AG04449 (cell line): ENCODE data around the gene ZBTB9.

Source experiments
- CTCF ChIA-PET: fragments of 350-600 bp; formaldehyde crosslinking; extraction: SDS; loops from one replicate; lab custom pipeline; 2021; ENCODE audit warnings: antibody characterized with exemption; lab: Yijun Ruan, JAX
- POLR2A ChIA-PET: fragments of 400-600, 350-600 bp; formaldehyde crosslinking; extraction: SDS; loops from one replicate; lab custom pipeline; 2020; ENCODE audit warnings: antibody characterized with exemption, inconsistent platforms; lab: Yijun Ruan, JAX
- DNase-seq: peaks from one replicate; pipeline ENCODE4 v3.0.0-alpha.2; 2010; ENCODE audit warnings: low read depth, low spot score
- H3K4me3 ChIP-seq: 2 replicates; pipeline ENCODE4 v1.5.1; 2011; ENCODE audit warnings: low read depth, mild to moderate bottlenecking, control low read depth, low read length
- TF ChIP-seq, protein P1 (sequence below): IDR thresholded peaks from one replicate; pipeline ENCODE4 v1.5.1; 2011; ENCODE audit warnings: mild to moderate bottlenecking, moderate library complexity, low read length, control low read depth, inconsistent platforms; ENCODE audit not compliant: insufficient read depth; ENCODE audit errors: missing control alignments

Gene ZBTB9

DNA sequence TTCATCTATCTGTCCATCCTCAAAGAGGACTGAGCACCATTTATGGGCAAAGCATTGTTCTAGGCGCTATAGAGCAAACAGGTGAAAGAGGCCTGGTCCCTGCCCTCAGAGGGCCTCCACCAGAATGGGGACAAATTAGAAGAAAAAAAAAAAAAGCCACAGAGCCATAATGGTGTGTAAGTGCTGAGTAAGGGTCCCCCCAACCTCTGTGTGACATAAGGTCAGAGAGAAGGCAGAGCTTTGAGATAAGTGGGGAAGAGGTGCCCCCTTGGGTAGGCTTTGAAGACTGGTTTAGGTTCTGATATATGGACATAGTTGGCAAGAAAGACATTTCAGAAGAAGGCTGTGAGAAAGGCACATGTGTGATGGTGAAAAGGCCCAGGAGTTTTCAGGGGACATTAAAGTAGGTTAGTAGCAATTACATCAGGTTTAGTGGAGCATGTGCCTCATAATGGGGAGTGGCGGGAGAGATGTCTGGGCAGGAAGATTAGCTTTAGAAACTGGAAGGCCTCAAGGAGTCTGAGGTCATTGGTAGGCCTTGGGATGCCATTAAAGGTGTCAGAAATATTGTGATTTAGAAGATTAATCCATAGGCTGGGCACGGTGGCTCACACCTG is 15.3 kb upstream of the ZBTB9 start:
- no peak for DNase-seq
- ChIA-PET POLR2A (interaction anchor here (1.0 kb wide), 1 partner anchor 11 kb away, joined by 3 read pairs; no protein-coding TSS in a partner anchor), CTCF (interaction anchor here (0.6 to 2.3 kb wide), 2 partner anchors 7 to 13 kb away, joined by 3 to 7 read pairs; no protein-coding TSS in a partner anchor)
- no peak overlapping the region for H3K4me3 ChIP-seq
- TF ChIP-seq, protein P1, sequence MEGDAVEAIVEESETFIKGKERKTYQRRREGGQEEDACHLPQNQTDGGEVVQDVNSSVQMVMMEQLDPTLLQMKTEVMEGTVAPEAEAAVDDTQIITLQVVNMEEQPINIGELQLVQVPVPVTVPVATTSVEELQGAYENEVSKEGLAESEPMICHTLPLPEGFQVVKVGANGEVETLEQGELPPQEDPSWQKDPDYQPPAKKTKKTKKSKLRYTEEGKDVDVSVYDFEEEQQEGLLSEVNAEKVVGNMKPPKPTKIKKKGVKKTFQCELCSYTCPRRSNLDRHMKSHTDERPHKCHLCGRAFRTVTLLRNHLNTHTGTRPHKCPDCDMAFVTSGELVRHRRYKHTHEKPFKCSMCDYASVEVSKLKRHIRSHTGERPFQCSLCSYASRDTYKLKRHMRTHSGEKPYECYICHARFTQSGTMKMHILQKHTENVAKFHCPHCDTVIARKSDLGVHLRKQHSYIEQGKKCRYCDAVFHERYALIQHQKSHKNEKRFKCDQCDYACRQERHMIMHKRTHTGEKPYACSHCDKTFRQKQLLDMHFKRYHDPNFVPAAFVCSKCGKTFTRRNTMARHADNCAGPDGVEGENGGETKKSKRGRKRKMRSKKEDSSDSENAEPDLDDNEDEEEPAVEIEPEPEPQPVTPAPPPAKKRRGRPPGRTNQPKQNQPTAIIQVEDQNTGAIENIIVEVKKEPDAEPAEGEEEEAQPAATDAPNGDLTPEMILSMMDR = no peak

DNA sequence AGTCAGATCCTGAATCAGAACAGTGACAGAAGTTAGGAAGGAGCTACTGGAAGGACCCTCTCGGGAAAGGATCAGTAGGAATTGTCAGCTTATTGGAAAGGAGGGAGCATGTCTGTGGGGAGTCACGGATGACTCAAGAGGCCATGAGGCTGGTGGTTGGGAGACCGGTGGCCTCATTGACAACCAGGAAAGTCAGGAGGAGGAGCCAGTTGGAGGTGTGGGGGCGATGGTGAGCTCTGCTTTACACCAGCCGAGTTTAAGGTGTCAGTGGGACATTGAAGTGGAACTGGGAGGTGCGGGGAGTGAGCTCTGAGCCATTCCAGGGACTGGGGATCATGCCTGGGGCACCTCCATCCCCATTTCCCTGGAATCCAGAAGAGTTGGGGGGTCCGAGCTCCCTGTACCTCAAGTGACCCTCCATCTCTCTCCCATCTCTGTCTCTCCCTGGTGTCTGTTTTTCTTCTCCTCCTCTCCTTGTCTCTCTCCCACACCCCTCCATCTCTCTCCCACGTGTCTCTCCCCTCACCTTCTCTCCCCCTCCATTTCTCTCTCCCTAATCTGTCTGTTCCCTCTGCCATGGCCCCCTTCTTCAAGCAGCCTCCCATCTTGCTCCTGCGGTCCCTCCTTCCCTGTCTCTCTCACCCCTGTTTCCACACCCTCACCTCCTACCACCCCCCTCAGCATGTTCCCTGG is 14.3 kb upstream of the ZBTB9 start:
- H3K4me3 ChIP-seq = no peak overlapping the region
- ChIA-PET CTCF (interaction anchor here (2.3 kb wide), 1 partner anchor 8 kb away, joined by 7 read pairs; no protein-coding TSS in a partner anchor), POLR2A (interaction anchor here (0.7 to 1.0 kb wide), 3 partner anchors 10 to 140 kb away, joined by 3 to 4 read pairs (median 4); partner anchors contain the start of gene ZBTB9)
- TF ChIP-seq, protein P1 = no peak
- DNase-seq = no peak

DNA sequence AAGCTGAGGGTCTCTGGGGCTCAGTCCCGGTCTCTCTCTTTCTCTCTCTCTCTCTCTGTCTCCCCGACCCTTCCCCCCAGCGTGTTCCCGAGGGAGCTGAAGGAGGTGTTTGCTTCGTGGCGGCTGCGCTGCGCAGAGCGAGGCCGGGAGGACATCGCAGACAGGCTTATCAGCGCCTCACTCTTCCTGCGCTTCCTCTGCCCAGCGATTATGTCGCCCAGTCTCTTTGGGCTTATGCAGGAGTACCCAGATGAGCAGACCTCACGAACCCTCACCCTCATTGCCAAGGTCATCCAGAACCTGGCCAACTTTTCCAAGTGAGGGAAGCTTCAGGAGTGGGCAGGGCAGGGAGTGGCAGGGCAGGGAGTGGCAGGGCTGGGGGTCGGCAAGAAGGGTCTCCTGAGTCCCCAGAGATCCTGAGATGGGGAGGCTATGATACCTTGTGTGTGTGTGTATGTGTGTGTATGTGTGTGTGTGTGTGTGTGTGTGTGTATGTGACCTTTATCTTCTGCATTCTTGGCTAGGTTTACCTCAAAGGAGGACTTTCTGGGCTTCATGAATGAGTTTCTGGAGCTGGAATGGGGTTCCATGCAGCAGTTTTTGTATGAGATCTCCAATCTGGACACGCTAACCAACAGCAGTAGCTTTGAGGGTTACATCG is 13.6 kb upstream of the ZBTB9 start:
- TF ChIP-seq, protein P1 = no peak
- DNase-seq = no peak
- CTCF ChIA-PET = interaction anchor here (2.3 kb wide), 1 partner anchor 9 kb away, joined by 7 read pairs; no protein-coding TSS in a partner anchor
- POLR2A ChIA-PET = no interaction called here
- no peak overlapping the region for H3K4me3 ChIP-seq

DNA sequence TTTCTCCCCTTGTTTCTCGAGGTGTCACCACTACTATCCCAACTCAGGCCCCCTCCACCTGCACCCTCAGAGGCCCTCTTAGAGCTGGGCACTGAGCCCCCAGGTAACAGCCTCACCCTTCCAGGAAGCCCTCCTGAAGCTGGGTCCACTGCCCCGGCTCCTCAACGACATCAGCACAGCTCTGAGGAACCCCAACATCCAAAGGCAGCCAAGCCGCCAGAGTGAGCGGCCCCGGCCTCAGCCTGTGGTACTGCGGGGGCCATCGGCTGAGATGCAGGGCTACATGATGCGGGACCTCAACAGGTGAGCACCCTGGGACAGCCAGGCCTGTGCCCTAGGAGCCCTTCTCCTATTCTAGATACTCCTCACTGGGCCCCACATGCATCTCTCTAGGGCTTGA is 12.9 kb upstream of the ZBTB9 start:
- TF ChIP-seq, protein P1 = no peak
- no peak overlapping the region for H3K4me3 ChIP-seq
- POLR2A ChIA-PET = no interaction called here
- no peak for DNase-seq
- CTCF ChIA-PET = interaction anchor here (1.1 to 2.3 kb wide), 4 partner anchors 10 to 15 kb away, joined by 3 to 7 read pairs (median 5); partner anchors contain the start of gene ZBTB9

DNA sequence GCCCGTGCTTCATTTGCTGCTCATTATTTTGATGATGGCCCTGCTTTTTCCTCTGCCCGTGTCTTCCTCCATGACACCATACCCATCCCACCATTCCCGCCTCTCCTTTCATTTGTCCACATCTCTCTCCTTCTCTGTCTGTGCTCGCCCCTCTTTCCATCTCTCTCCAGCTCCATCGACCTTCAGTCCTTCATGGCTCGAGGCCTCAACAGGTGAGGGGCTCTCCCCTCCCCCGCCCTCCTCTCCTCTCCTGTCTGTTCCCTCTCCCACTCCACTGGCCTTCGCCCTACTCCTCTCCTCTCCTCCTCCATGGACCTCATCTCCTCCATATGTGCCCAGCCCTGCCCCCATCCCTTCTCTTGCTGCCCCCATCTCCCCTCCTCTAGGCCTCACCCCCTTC is 12.1 kb upstream of the ZBTB9 start:
- DNase-seq = no peak
- POLR2A ChIA-PET = no interaction called here
- CTCF ChIA-PET = interaction anchor here (1.1 to 1.4 kb wide), 3 partner anchors 12 to 16 kb away, joined by 3 to 5 read pairs (median 5); partner anchors contain the start of gene ZBTB9
- no peak overlapping the region for H3K4me3 ChIP-seq
- TF ChIP-seq, protein P1 = no peak
